Fibroblast of villous mesenchyme (primary cell): ENCODE results near the gene SLAMF6. TPM values are rescaled to one million over a fixed set of nuclear protein-coding genes. Genes with fewer than 3 reads are reported as not detected.

ENCODE experiments used
- DNase-seq: peaks from one replicate; pipeline ENCODE4 v3.0.0-alpha.2; 2010; ENCODE audit warnings: low read depth
- H3K4me3 ChIP-seq: 2 replicates; pipeline ENCODE4 v1.5.1; 2011; ENCODE audit warnings: low read depth, mild to moderate bottlenecking, low read length
- CTCF ChIP-seq: IDR thresholded peaks from 2 replicates; pipeline ENCODE4 v1.5.1; 2012; ENCODE audit warnings: low read depth, mild to moderate bottlenecking, low read length; ENCODE audit not compliant: insufficient read depth
- total RNA-seq: library from RNA; depleted of rRNA; stranded (reverse); fragments of >200 nt; gene quantifications from 2 replicates; pipeline ENCODE4 v1.2.3, GENCODE V29; 2012

Gene SLAMF6
- total RNA-seq, 1 donor: not detected

DNA sequence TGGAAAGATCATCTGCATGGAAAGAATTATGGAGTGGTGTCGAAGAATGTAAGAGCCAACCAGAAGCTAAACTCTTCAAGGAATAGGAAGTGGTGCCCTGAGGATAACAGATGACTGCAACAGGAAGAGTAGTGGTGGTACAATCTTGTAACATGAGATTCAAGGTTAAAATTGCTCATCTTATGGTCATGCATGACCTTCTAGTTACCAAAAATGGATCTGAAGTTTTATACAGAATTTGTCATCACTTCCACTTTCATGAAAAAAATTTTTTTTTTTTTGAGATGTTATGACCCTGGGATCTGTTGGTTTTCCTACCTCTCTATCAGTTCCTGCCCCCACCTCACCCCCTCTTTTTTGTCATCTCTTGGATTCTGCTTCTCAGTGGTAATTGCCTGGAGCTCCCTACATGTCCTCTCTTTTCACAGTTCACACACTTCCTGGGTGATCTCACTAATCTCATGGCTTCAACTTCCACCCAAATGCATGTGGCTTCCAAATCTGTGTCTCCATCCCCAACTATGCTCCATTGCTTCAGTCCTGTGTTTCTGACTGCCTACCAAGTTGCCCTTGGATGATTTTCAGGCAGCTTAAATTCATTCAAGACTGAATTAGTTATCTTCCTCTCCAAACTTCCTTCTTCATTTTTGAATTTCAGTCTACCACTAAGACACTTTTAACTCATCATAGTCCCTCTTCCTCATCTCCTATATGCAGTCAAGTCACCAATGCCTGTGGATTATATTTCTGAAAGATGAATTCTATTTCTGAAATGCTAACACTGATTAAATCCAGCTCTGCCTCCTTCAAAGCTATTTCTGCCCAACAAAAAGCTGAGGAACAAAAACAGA, 48.4 kb downstream of the SLAMF6 start:
- DNase-seq: no peak
- no peak overlapping the region for H3K4me3 ChIP-seq
- no peak for TF ChIP-seq CTCF

- TF ChIP-seq CTCF: no peak
- no peak overlapping the region for H3K4me3 ChIP-seq
- no peak for DNase-seq
Observed at GRCh38 chr1:160472112-160472511, 50.9 kb downstream of the SLAMF6 start.

DNA sequence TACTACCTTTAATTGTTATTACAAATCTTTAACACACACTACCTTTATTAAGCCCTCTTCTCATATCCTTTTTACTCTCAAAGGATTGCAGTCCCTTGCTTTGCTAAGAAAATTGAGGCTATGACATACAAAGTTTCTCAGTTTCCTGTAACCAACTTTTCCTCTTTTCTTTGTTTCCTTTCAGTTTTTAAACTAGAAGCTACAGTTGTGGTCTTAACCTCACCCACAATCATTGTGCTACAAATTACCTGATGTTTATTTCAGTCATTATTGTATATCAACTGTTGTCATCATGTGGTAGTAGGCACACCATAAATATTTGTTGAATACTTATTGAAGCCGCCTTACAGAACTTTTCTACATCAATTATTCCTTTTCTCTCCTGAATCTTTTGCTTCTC, 51.8 kb downstream of the SLAMF6 start:
- no peak for TF ChIP-seq CTCF
- no peak overlapping the region for H3K4me3 ChIP-seq
- no peak for DNase-seq

- no peak overlapping the region for H3K4me3 ChIP-seq
- no peak for DNase-seq
- no peak for TF ChIP-seq CTCF
Observed at GRCh38 chr1:160467576-160467975, 55.5 kb downstream of the SLAMF6 start.

- H3K4me3 ChIP-seq: no peak overlapping the region
- no peak for TF ChIP-seq CTCF
- DNase-seq: no peak
Observed at GRCh38 chr1:160466961-160467360, 56.1 kb downstream of the SLAMF6 start.

GRCh38 chr1:160465123-160465522, 57.9 kb downstream of the SLAMF6 start:
- no peak for TF ChIP-seq CTCF
- no peak overlapping the region for H3K4me3 ChIP-seq
- no peak for DNase-seq
